Neural cell (in vitro differentiated cells): ENCODE data around the gene FAM131B. TPM values are rescaled to one million over a fixed set of nuclear protein-coding genes. Genes with fewer than 3 reads are reported as not detected.

Experiments
- H2AFZ ChIP-seq: fragments of 200-600, 300-800 bp; sonication (generic), shearing (Covaris generic); 2 replicates; pipeline ENCODE4 v1.6.0; 2014; ENCODE audit warnings: low read depth, mild to moderate bottlenecking, antibody characterized with exemption, low read length, moderate library complexity
- H3F3A ChIP-seq: fragments of 200-600 bp; shearing (Covaris generic); 2 replicates; pipeline ENCODE4 v1.6.1; 2016; ENCODE audit warnings: mild to moderate bottlenecking, moderate library complexity, mixed read lengths, antibody characterized with exemption, low read length; ENCODE audit not compliant: insufficient read depth, poor library complexity, severe bottlenecking
- H3K27ac ChIP-seq: fragments of 200-600, 300-800 bp; sonication (generic), shearing (Covaris generic); 2 replicates; pipeline ENCODE4 v1.5.1; 2014; ENCODE audit warnings: mild to moderate bottlenecking, low read length, moderate library complexity
- H3K27me3 ChIP-seq: fragments of 300-800, 200-600 bp; sonication (generic), shearing (Covaris generic); 2 replicates; pipeline ENCODE4 v1.6.0; 2014; ENCODE audit warnings: mild to moderate bottlenecking, low read depth, low read length, moderate library complexity; ENCODE audit not compliant: insufficient read depth
- H3K36me3 ChIP-seq: fragments of 300-800, 200-600 bp; sonication (generic), shearing (Covaris generic); 2 replicates; pipeline ENCODE4 v1.5.1; 2014; ENCODE audit warnings: mild to moderate bottlenecking, antibody characterized with exemption, low read length, moderate library complexity; ENCODE audit not compliant: insufficient read depth
- H3K4me2 ChIP-seq: fragments of 300-800, 200-600 bp; sonication (generic), shearing (Covaris generic); 2 replicates; pipeline ENCODE4 v1.6.0; 2014; ENCODE audit warnings: mild to moderate bottlenecking, low read length
- H3K4me3 ChIP-seq: fragments of 300-800, 200-600 bp; sonication (generic), shearing (Covaris generic); 2 replicates; pipeline ENCODE4 v1.5.1; 2014; ENCODE audit warnings: mild to moderate bottlenecking, low read length, moderate library complexity
- H3K79me2 ChIP-seq: fragments of 200-600 bp; shearing (Covaris generic); replicated peaks from 2 replicates; pipeline ENCODE4 v1.6.0; 2014; ENCODE audit warnings: mild to moderate bottlenecking, low read length, moderate library complexity; ENCODE audit not compliant: insufficient read depth
- H3K9ac ChIP-seq: fragments of 300-800, 200-600 bp; sonication (generic), shearing (Covaris generic); 2 replicates; pipeline ENCODE4 v1.6.1; 2016; ENCODE audit warnings: mild to moderate bottlenecking, low read length, mixed read lengths
- H3K9me2 ChIP-seq: fragments of 200-600 bp; shearing (Covaris generic); 2 replicates; pipeline ENCODE4 v1.6.1; 2016; ENCODE audit warnings: mild to moderate bottlenecking, low read length, mixed read lengths; ENCODE audit not compliant: insufficient read depth
- H3K9me3 ChIP-seq: fragments of 200-600, 300-800 bp; sonication (generic), shearing (Covaris generic); 2 replicates; pipeline ENCODE4 v1.6.1; 2016; ENCODE audit warnings: mild to moderate bottlenecking, mixed run types, low read length, moderate library complexity, mixed read lengths
- H4K20me1 ChIP-seq: fragments of 200-600 bp; shearing (Covaris generic); 2 replicates; pipeline ENCODE4 v1.6.1; 2016; ENCODE audit warnings: mild to moderate bottlenecking, mixed run types; ENCODE audit not compliant: insufficient read depth
- CTCF ChIP-seq: fragments of 450-650 bp; IDR thresholded peaks from 2 replicates; pipeline ENCODE4 v1.5.1; 2014; ENCODE audit warnings: antibody characterized with exemption, mild to moderate bottlenecking, moderate library complexity; ENCODE audit not compliant: poor library complexity, severe bottlenecking
- EP300 ChIP-seq: fragments of 450-650 bp; conservative IDR thresholded peaks from 2 replicates; pipeline ENCODE4 v1.6.1; 2014; ENCODE audit warnings: antibody characterized with exemption, mild to moderate bottlenecking, moderate library complexity; ENCODE audit not compliant: poor library complexity, severe bottlenecking
- EZH2 ChIP-seq: fragments of 200-600, 300-800 bp; shearing (Covaris generic), sonication (generic); IDR thresholded peaks from 2 replicates; pipeline ENCODE4 v1.6.1; 2014; ENCODE audit warnings: antibody characterized with exemption, low read length, borderline replicate concordance, mild to moderate bottlenecking; ENCODE audit not compliant: insufficient read depth, poor library complexity, severe bottlenecking
- MXI1 ChIP-seq: fragments of 450-650 bp; conservative IDR thresholded peaks from 2 replicates; pipeline ENCODE4 v1.6.1; 2014; ENCODE audit warnings: antibody characterized with exemption, mild to moderate bottlenecking; ENCODE audit not compliant: poor library complexity, severe bottlenecking
- POLR2AphosphoS5 ChIP-seq: IDR thresholded peaks from 2 replicates; pipeline ENCODE4 v1.6.1; 2012
- RAD21 ChIP-seq: fragments of 450-650 bp; conservative IDR thresholded peaks from 2 replicates; pipeline ENCODE4 v1.6.1; 2014; ENCODE audit warnings: antibody characterized with exemption, mild to moderate bottlenecking, moderate library complexity
- SMC3 ChIP-seq: fragments of 450-650 bp; conservative IDR thresholded peaks from 2 replicates; pipeline ENCODE4 v1.6.1; 2014; ENCODE audit warnings: antibody characterized with exemption, mild to moderate bottlenecking, moderate library complexity; ENCODE audit not compliant: poor library complexity
- TAF1 ChIP-seq: IDR thresholded peaks from 2 replicates; pipeline ENCODE4 v1.6.1; 2012; ENCODE audit warnings: low read depth
- polyA plus RNA-seq: library from polyadenylated mRNA; depleted of rRNA; stranded (reverse); fragments of >200 nt; gene quantifications from 2 replicates; pipeline ENCODE4 v1.2.3, GENCODE V29; 2014
- TF ChIP-seq, protein P1 (sequence below): IDR thresholded peaks from 2 replicates; pipeline ENCODE4 v1.6.1; 2012; ENCODE audit warnings: borderline replicate concordance

Gene FAM131B
- polyA plus RNA-seq, 1 donor from 2014 or later, result 45.9 TPM

- Histone ChIP-seq H3K4me2 (peak overlapping the region; percentile 86), H3F3A (no peaks in the 10 kb centered on the region), H4K20me1 (no peaks in the 10 kb centered on the region), H3K4me3 (peak overlapping the region; percentile 100), H3K27me3 (no peaks in the 10 kb centered on the region), H3K9me2 (no peaks in the 10 kb centered on the region), H3K79me2 (peaks cover 6% of the 10 kb centered on the region), H2AFZ (peak overlapping the region; percentile 56), H3K27ac (peak overlapping the region; percentile 51), H3K9me3 (no peaks in the 10 kb centered on the region), H3K36me3 (no peaks in the 10 kb centered on the region), H3K9ac (peak overlapping the region; percentile 100)
- TF ChIP-seq RAD21, result no peak
- TF ChIP-seq SMC3, result no peak
- no peak for TF ChIP-seq EZH2
- TF ChIP-seq EP300, result no peak
- TF ChIP-seq TAF1, result no peak
- no peak for TF ChIP-seq POLR2AphosphoS5
- TF ChIP-seq, protein P1, sequence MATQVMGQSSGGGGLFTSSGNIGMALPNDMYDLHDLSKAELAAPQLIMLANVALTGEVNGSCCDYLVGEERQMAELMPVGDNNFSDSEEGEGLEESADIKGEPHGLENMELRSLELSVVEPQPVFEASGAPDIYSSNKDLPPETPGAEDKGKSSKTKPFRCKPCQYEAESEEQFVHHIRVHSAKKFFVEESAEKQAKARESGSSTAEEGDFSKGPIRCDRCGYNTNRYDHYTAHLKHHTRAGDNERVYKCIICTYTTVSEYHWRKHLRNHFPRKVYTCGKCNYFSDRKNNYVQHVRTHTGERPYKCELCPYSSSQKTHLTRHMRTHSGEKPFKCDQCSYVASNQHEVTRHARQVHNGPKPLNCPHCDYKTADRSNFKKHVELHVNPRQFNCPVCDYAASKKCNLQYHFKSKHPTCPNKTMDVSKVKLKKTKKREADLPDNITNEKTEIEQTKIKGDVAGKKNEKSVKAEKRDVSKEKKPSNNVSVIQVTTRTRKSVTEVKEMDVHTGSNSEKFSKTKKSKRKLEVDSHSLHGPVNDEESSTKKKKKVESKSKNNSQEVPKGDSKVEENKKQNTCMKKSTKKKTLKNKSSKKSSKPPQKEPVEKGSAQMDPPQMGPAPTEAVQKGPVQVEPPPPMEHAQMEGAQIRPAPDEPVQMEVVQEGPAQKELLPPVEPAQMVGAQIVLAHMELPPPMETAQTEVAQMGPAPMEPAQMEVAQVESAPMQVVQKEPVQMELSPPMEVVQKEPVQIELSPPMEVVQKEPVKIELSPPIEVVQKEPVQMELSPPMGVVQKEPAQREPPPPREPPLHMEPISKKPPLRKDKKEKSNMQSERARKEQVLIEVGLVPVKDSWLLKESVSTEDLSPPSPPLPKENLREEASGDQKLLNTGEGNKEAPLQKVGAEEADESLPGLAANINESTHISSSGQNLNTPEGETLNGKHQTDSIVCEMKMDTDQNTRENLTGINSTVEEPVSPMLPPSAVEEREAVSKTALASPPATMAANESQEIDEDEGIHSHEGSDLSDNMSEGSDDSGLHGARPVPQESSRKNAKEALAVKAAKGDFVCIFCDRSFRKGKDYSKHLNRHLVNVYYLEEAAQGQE, result no peak
- TF ChIP-seq MXI1, result no peak
- no peak for TF ChIP-seq CTCF
Measured at GRCh38 chr7:143382126-143382790, 19.7 kb upstream of the FAM131B start.

GRCh38 chr7:143381427-143382125, 19.1 kb upstream of the FAM131B start:
- Histone ChIP-seq H2AFZ (peak overlapping the region; percentile 56), H3K9ac (peak overlapping the region; percentile 100), H3K9me2 (no peaks in the 10 kb centered on the region), H3K4me2 (peak overlapping the region; percentile 86), H3K4me3 (peak overlapping the region; percentile 100), H3K79me2 (peaks cover 6% of the 10 kb centered on the region), H4K20me1 (no peaks in the 10 kb centered on the region), H3K27ac (peak overlapping the region; percentile 51), H3K36me3 (no peaks in the 10 kb centered on the region), H3K27me3 (no peaks in the 10 kb centered on the region), H3F3A (no peaks in the 10 kb centered on the region), H3K9me3 (no peaks in the 10 kb centered on the region)
- TF ChIP-seq TAF1 (no peak), SMC3 (no peak), CTCF (no peak), EZH2 (no peak), EP300 (no peak), MXI1 (no peak), POLR2AphosphoS5 (no peak), RAD21 (no peak)
- TF ChIP-seq, protein P1, result no peak
